Measurements from ENCODE around the gene ORAI2. TPM values are rescaled to one million over a fixed set of nuclear protein-coding genes. Genes with fewer than 3 reads are reported as not detected.
A peak's percentile ranks its signal among the peaks of the same experiment; 100 is the strongest.

ORAI2 gene
- total and polyA plus RNA-seq, 2 of the 4 experiments (the other 2 are of a cell fraction): 52.0 to 58.3 TPM

- intact Hi-C loops (cut with micrococcal nuclease): no loop called here
- Histone ChIP-seq H3K4ac (ENCODE audit: low read depth, low read length) (no peak overlapping the region), H3K18ac (ENCODE audit: low read depth, low read length) (no peak overlapping the region), H4K91ac (ENCODE audit: insufficient read depth, low read depth, low read length) (no peak overlapping the region), H2BK5ac (ENCODE audit: low read depth, low read length, poor library complexity, severe bottlenecking) (no peak overlapping the region), H3K79me1 (ENCODE audit: low read depth in 1 of 2, low read length in 2 of 2) (peaks cover 33 to 68% of the 10 kb centered on the region in 2 experiments), H3K9ac (ENCODE audit: low read depth, low read length) (no peak overlapping the region), H3K56ac (ENCODE audit: extremely low read depth, insufficient read depth, low read length) (no peak overlapping the region), H3K4me1 (ENCODE audit: control insufficient read depth, insufficient read depth, low read length) (no peaks in the 10 kb centered on the region), H3K27me3 (ENCODE audit: control insufficient read depth, insufficient read depth, low read length) (no peaks in the 10 kb centered on the region), H3K9me3 (ENCODE audit: control insufficient read depth, insufficient read depth, low read length) (no peaks in the 10 kb centered on the region), H3K9me1 (ENCODE audit: insufficient read depth, low read length) (peaks cover 3% of the 10 kb centered on the region; the same call in 1 of the 2 replicates), H3K4me2 (ENCODE audit: low read depth, low read length) (no peak overlapping the region), H3K27ac (ENCODE audit: insufficient read depth, low read length) (no peak overlapping the region), H4K5ac (ENCODE audit: low read depth, low read length) (no peak overlapping the region), H2AK5ac (ENCODE audit: low read depth, low read length) (no peak overlapping the region), H3K36me3 (ENCODE audit: control insufficient read depth, insufficient read depth, low read length) (peaks cover 54% of the 10 kb centered on the region), H2AK9ac (replicated peaks; ENCODE audit: low read depth, low read length, poor library complexity) (peak overlapping the region; percentile 3), H3K23ac (ENCODE audit: low read depth, low read length) (no peak overlapping the region), H4K8ac (ENCODE audit: low read depth in 2 of 2, low read length in 2 of 2) (no peak overlapping the region), H2BK15ac (ENCODE audit: low read depth, low read length) (no peak overlapping the region), H2BK20ac (ENCODE audit: low read depth, low read length) (no peak overlapping the region), H3K4me3 (ENCODE audit: insufficient read depth, low read depth, low read length) (no peak overlapping the region), H2BK120ac (ENCODE audit: low read depth, low read length) (no peak overlapping the region), H4K20me1 (ENCODE audit: insufficient read depth, low read length) (peaks cover 9% of the 10 kb centered on the region), H3K14ac (replicated peaks; ENCODE audit: low read depth, low read length) (no peak overlapping the region), H2AFZ (replicated peaks; ENCODE audit: low read length, poor library complexity) (no peak overlapping the region)
- CTCF ChIA-PET: no interaction called here
- POLR2A ChIA-PET (ENCODE audit: unreplicated experiment): no interaction called here
- no CpG with 5 or more reads among the region's 12 CpGs for WGBS, 2 experiments (ENCODE audit: extremely low coverage in 2 of 2, insufficient read length in 1 of 2)
- ATAC-seq (ENCODE audit: low read depth) (no peak), DNase-seq (no peak)
- in situ Hi-C loops (cut with MboI; ENCODE audit: low sequenced_read_pairs): no loop called here
- no TSS peak for BruUV-seq (replicated peaks)
- dilution Hi-C loops (cut with HindIII; ENCODE audit: low sequenced_read_pairs, unreplicated experiment): no loop called here
- TF ChIP-seq RFX5 (IDR thresholded peaks at IDR 0.05; ENCODE audit: low read depth, low read length) (no peak), RAD21 (IDR thresholded peaks at IDR 0.05; ENCODE audit: low read length) (no peak)
These were observed 17.6 kb upstream of the ORAI2 start for GRCh38 chr7:102415685-102416225.

Measured in IMR-90 (cell line).